C1 segment of cervical spinal cord (tissue), 14 donors: ENCODE data around the gene RALGPS2.
"Not testable (repeated sequence)": the region's sequence is repeated elsewhere in the genome, so short reads cannot be mapped to it uniquely, and the experiment has no call there.

Source experiments
- DNase-seq, 14 donors: peaks; one replicate each; lab custom pipeline; 2025; lab: John Stamatoyannopoulos, UW

Gene RALGPS2

DNA sequence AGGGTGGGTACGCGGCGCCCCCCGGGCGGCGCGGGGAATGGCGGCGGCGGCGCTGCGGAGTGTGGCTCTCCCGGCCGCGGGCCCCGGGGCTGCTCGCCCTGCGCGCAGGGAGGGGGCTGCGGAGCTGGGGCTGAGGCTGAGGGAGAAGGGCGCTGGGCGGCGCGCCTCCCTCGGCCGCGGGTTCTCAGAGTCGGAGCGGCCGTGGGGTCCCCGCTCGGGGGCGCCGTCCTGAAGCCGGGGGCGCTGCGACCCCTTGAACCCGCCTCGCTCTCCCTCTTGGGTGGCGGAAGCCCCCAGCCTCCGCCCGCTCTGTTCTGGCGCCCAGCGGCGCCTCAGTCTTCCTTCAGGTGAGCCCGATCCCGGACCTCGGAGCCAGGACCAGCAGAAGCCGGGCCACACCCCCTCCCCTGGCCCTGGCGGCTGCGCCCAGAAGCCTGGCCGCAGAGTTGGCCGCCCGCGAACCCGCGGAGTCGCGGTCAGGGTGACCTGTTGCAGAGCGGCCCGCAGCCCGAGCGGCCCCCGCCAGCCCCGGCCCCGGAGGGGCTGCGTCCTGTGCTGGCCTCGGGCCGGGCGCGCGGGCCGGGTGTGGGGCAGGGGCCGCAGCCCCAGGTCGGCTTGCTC, 532 bp downstream of the RALGPS2 start:
- peak in 9 of 14 donors; percentile 10 to 65 (median 39) for DNase-seq

DNA sequence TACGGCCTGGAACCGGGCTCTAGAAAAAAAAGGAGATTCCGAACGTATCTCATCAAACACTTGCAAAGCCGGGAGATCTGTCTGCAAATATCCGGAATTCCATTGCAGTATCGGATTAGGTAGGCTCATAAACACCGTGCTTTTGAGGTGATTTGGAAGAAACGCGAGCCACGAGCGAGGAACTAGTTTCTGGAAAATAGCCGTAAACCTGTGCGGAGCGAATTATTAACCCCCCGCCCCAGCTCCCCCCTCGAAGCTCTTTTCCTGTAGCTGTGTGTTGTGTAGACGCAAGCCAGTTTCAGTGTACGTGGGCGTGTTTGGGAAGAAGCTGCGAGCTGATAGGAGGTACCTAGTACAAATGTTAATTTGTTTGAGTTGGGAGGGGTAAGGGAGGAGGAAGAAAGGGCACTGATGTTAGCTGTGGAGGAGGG, 1.1 kb downstream of the RALGPS2 start:
- peak in 8 of 14 donors; percentile 6 to 73 (median 28) for DNase-seq

DNA sequence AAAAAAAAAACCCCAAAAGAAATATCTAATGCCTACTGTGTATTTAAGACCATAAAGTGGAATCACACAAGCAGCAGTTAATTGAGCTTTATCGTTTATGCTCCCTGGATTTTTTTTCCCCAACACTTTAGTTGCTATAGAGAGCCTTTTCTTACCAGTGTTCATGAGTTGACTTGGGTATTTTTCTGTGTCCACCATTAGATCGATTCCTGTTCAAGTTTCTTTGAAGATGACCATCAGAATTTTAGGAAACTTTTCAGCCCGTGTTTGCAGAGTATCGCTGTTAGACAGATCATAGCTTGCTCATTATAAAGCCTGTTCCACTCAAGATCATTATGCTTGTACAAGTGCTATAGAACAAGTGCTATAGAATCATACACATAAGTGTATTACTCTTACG, 1.5 kb downstream of the RALGPS2 start:
- peak in 1 of 14 donors; percentile 54 for DNase-seq

DNA sequence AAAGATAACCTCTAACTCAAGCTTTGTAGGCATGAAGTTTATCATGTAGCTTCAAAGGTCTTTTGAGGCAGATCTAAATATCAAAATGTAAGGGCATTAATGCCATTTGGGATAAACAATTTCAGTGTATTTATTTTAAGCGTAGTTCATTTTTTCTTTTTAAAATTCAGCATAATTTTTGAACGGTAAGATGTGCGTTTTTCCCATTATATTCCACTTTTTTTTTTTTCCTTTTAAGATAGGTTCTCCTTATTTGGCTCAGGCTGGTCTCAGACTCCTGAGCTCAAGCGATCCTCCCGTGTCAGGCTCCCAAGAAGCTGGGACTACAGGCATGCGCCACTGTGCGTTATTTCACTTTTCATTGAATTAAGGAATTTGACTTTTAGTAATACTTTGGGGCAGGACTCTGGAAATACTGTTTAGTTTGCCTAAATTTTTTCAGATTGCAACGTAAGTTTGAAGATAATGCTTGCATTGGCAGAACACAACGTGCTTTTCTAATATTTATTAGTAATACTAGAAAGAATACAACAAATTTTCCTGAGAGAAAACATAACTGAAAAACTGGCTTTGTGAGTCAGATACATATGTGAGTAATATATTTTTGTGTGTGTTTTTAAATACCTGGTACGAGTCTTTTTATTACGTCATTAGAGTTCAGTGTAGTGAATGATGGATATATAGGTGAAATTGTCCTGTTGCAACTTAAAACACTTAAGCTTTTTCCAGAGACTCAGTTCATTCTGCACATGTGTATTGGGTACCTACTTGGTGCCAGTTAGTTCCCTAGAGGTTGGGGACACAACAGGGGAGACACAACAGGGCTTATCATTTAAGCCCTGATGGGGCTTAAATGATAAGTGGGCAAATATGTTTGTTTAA, 2.2 kb downstream of the RALGPS2 start:
- no peak for DNase-seq

DNA sequence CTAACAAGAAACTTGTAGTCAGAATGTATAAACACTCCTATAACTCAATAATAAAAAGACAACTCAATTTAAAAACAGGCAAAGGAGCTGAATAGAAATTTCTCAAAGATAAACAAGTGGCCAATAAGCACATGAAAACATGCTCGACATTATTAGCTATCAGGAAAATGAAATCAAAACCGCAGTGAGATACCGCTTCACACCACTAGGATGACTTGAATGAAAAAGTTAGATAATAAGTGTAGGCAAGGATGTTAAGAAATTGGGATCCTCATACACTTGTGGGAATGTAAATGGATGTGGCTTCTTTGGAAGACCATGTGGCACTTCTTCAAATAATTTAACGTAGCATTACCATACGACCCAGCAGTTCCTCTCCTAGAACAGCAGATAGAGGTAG, 8.9 kb downstream of the RALGPS2 start:
- DNase-seq = no peak

DNA sequence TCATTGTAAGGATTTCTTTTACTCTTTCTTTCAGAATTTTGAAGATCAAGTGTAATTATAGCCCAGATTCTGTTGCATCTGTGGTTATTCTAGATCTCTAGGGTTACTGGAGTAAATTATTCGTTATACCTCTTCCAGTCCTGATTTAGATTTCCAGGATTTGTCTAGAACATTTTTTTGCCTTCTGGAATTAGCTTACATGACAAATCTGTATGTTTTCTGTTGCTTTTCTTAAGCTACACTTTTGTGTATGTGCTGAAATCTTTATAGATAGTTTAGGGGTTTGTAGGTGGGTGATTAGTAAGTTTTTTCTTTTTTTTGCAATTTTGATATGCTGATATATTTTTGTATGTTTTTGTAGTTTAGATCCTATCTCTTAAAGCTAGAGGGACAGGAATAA, 13.7 kb downstream of the RALGPS2 start:
- no peak for DNase-seq

DNA sequence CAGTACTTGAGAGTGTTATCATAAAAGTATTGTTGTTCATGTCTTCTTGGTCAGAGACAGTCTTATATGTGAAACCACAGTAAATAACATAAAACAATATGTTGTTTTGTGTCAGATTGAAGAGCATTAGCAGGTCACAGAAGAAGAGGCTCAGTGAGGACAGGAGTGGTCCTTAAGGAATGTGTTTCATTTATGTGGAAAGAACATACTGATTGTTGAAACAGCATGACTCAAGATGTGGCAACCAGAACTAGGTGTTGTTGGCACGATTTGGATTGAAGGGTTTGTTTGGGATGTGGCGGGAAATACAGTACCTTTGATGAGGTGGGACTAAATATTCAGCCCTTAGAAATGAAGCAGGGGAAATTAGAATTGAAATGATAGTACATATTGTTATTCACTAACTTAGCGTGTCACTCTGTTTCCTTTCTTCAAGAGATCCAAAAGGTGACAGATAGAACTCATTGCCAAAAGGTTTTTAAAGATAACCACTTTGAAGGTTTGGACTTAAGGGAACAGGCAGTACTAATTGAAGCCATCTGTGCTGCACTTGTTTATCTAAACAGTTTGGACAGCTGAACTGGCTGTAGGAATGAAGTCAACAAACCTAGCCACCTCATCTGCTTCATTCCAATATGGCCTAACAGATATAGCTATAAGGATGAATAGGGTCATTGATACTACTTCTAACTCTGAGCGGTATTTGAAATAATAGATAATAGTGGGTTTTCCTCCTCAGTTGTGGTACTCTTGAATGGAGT, 14.4 kb downstream of the RALGPS2 start:
- no peak for DNase-seq

DNA sequence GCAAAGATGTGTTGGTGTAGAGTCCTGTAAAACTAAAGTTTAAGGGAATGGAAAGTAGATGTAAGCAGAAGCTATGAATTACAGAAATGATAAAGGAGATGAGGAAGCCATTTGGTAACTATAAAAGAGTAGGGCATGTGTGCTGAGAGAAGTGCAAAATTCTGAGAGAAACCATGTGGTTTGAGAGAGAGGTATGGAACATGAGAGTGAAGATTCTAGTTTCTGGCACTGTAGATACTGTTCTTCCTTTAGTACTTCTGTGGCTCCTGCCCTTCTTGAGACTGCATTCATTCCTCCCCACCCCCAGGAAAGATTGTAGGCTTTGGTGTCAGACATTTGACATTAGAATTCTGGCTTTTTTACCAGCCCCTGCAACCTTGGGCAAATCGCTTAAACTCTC, 15.4 kb downstream of the RALGPS2 start:
- DNase-seq = no peak

DNA sequence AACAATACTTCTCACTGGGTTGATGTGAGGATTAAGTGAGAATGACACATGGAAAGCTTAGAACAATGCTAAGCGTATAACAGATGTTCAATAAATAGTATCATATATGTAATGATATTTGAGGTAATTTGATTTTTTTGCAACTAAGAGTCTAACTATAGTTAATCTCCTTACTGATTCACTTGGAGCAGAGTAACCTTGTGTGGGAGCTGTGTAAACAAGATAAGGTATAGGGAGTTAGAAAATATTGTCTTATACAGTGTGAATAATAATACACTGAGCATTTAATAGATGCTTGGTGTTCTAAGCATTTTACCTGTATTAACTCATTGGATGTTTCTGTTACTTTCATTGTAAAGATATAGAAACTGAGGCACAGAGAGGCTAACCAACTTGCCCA, 15.9 kb downstream of the RALGPS2 start:
- no peak for DNase-seq

DNA sequence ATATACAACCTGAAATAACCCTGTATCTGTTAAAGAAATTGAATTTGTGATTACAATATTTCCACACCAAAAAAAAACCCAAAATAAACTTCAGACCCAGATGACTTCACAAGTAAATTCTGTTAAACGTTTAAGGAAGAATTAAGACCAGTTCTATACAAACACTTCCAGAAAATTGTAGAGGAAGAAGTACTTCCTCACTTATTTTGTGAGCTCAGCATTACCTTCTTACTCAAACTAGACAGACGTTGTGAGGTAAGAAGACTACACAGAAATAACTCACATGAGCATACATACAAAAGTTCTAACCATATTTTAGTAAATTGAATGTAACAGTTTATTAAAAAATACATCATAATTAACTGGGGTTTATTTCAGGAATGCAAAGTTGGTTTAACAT, 18.8 kb downstream of the RALGPS2 start:
- no peak for DNase-seq

DNA sequence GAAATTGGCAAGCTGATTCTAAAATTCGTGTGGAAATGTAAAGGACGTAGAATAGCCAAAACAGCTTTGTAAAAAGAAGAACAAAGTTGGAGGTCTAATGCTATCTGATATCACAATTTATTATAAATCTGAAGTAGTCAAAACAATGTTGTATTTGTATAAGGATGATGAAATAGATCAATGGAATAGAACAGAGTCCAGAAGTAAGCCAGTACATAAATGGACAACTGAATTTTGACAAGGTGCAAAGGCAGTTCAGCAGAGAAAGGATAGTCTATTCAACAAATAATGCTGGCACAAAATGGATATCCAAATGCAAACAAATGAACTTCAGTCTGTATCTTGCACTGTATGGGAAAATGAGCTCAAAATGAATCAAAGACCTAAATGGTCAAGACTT, 20.2 kb downstream of the RALGPS2 start:
- DNase-seq = no peak

DNA sequence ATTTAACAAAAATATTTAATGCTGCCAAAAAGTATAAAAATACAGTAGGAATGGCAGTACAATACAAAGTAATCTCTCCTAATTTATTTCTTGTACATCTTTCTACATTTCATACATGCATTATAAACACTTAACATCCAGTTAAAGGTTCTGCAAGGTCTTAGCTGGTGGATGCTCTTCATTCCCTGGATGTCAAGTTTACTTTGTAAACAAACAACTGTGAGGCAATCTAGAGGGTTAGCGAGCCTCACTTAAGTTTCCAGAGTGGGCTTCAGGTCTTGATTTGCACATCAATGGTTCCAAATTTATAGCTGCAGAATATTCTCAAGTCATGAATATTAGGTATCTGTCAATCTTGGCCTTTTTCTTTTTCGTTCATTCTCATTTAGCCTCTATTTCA, 21.3 kb downstream of the RALGPS2 start:
- no peak for DNase-seq

DNA sequence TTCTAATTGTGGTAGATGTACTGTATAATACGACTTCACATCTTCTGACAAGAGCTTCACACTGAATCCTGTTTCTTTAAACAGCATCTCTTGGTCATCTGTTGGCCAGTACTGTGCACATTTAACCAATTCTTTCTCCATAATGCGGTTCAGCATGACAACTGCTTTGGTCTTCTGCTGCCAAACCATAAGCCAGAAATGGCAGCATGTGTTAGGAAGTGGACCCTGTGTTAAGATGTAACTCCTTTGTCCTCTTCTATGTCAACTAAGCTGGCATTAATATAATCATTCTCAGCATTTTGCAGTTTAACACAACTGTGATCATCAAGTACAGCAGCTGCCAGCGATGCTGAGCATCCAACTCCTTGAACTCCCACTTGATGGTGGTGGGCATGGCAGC, 22.3 kb downstream of the RALGPS2 start:
- not testable (repeated sequence) for DNase-seq

DNA sequence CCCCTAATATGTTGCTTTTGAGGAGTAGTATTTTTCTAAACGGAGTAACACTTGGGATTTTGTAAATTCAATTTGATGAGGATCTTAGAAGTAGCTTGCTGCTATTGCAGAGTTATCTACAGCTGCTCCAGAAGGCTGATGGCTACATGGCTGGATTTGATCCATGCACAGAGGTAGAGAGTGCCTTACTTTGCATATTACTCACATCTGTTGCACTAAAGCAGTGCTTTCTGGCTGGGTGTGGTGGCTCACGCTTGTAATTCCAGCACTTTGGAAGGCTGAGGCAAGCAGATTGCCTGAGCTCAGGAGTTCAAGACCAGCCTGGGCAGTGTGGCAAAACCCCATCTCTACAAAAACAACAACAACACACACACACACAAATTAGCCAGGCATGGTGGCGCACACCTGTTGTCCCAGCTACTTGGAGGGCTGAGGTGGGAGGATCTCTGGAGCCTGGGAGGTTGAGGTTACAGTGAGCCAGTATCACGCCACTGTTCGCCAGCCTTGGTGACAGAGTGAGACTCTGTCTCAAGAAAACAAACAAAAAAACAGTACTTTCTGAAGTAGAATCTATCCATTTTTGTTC, 24.6 kb downstream of the RALGPS2 start:
- DNase-seq = no peak

DNA sequence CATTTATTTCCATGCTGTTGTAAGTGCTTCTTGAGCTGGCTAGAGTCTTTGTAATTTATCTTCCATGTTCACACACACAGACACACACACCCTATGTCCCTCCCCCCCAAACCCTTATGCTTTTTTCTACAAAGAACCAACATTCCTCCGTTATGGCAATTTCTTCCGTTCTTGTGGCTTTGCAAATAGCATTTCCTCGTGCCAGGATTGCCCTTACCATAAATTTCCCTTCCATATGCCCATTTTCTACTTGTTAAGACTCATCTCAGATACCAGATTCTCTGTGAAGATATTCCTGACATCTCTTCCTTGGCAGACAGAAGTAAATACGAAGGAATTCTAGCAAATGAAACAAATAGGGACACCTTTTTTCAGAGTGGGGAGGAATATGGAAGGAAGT, 26.0 kb downstream of the RALGPS2 start:
- no peak for DNase-seq

DNA sequence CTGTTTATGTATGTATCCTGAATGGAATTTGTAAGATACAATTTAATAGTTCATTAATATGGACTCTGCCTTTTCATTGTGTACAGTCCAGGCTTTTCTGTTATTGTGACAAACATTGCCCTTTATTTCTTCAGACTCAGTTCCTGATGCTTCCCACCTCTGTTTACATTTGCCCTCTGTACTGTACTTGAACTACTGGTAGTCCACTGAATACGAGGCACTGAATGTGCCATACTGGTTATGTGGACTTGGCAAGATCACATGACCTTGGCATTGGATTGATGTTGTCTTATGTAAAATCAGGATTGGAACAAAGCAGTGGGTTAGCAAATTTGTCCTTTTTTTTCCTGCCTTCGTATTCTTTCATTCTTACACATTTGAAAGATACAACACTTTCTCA, 27.8 kb downstream of the RALGPS2 start:
- DNase-seq = no peak

DNA sequence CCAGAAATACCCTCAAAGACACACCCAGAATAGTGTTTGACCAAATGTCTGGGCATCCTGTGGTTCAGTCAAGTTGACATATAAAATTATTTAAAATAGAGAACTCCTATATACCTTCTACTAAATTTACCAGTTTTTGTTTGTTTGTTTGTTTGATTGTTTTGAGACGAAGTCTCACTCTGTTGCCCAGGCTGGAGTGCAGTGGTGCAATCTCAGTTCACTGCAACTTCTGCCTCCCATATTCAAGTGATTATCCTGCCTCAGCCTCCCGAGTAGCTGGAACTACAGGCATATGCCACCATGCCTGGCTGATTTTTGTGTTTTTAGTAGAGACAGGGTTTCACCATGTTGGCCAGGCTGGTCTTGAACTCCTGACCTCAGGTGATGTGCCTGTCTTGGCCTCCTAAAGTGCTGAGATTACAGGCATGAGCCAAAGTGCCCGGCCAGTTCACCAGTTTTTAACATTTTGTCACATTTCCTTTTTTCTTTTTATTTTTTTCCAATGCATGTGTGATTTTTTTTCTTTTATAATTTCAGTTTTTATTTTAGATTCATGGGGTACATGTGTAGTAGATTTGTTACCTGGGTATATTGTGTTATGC, 29.7 kb downstream of the RALGPS2 start:
- DNase-seq = not testable (repeated sequence)

DNA sequence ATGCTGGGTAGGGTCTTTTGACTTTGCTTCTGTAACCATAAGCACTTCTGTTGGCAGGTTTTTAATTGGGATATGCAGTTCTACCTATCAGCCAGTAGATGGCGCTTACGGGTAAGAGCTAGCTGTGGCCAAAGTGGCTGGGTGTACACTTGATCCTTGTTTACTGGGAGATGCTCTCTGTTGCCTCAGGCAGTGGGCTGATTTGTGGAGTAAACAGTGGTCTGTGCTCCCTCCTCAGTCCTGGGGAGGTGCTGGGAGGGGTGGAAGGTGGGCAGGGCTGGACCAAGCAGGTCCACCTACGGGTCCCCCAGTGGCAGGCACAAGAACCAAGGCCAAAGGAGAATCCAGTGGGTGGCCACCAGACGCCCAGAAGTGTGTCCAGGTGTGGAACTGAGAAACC, 43.4 kb downstream of the RALGPS2 start:
- peak in 1 of 14 donors; percentile 2 for DNase-seq

DNA sequence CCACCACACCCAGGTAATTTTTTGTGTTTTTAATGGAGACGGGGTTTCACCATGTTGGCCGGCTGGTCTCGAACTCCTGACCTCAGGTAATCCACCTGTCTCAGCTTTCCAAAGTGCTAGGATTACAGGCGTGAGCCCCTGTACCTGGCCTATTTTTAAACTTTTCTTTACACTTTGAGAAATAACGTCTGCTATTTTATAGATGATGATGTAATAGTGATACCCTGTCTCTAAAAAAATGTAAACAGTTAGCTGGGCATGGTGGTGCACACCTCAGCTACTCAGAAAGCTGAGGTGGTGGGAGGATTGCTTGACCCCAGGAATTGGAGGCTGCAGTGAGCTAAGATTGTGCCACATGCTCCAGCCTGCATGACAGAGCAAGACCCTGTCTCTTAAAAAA, 47.9 kb downstream of the RALGPS2 start:
- no peak for DNase-seq

DNA sequence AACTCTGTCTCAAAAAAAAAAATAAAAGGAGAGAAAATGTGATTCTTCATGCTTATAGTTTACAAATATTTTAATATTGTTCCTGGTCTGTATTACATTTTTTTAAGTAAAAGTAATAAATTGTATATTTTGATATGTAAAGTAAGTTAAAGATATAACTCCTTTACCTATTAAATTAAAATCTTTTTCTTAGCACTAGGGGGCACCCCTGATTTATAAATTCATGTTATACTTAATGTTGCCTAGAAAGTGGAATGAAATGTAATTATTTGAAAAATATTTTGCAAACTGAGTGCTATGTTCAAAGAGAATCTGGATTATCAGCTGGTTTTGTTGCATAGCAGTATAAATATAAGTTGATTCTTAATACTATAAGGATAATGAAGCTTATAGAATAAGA, 49.2 kb downstream of the RALGPS2 start:
- no peak for DNase-seq

DNA sequence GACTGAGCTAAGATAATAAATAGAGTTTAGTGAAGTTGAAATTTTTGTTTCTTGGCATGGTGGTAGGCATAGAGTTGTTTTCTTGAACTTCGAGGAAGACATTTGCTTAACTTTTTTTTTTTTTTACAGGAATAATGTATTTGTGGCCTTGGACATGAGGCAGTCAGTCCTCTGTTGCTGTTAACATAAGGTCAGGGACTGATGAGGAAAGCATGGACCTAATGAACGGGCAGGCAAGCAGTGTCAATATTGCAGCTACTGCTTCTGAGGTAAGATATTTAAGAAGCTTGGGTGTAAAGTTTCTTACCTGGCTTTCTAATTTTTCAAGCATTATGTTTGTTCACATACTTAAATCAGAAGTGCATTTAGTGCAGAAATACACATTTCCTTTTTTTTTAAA, 51.5 kb downstream of the RALGPS2 start:
- DNase-seq = no peak
